HG03469 (cell line): Measurements from ENCODE around the gene FST.

Source experiments
- ATAC-seq: cut with Tn5 transposase; IDR thresholded peaks from one replicate; pipeline ENCODE4 v1.9.1; 2021; ENCODE audit warnings: mild to moderate bottlenecking, moderate library complexity, moderate number of reproducible peaks; ENCODE audit not compliant: unreplicated experiment

The FST gene

GRCh38 chr5:53480416-53481158 lies at the start of gene FST:
Gene FST (plus strand): TSS chr5:53480629. CDS start chr5:53480792, 163 bp downstream.
- no peak for ATAC-seq

GRCh38 chr5:53431665-53432064 lies 48.8 kb upstream of the FST start:
- no peak for ATAC-seq

- ATAC-seq, result no peak
Measured at GRCh38 chr5:53433026-53433425, 47.4 kb upstream of the FST start.

GRCh38 chr5:53434541-53434940 lies 45.9 kb upstream of the FST start:
- no peak for ATAC-seq

GRCh38 chr5:53436480-53437191 lies 43.8 kb upstream of the FST start:
- no peak for ATAC-seq

GRCh38 chr5:53438079-53438478 lies 42.4 kb upstream of the FST start:
- no peak for ATAC-seq

GRCh38 chr5:53438486-53439472 lies 41.6 kb upstream of the FST start:
- ATAC-seq, result no peak

GRCh38 chr5:53442961-53443360 lies 37.5 kb upstream of the FST start:
- ATAC-seq, result no peak

- no peak for ATAC-seq
Measured at GRCh38 chr5:53445569-53445968, 34.9 kb upstream of the FST start.

- ATAC-seq, result no peak
Measured at GRCh38 chr5:53446908-53447307, 33.5 kb upstream of the FST start.

GRCh38 chr5:53448851-53449250 lies 31.6 kb upstream of the FST start:
- ATAC-seq, result no peak

GRCh38 chr5:53453898-53454718 lies 26.3 kb upstream of the FST start:
- no peak for ATAC-seq

GRCh38 chr5:53454719-53455000 lies 25.8 kb upstream of the FST start:
- ATAC-seq, result no peak

GRCh38 chr5:53456366-53456765 lies 24.1 kb upstream of the FST start:
- ATAC-seq, result no peak

- no peak for ATAC-seq
Measured at GRCh38 chr5:53463909-53464621, 16.4 kb upstream of the FST start.

GRCh38 chr5:53464722-53465121 lies 15.7 kb upstream of the FST start:
- ATAC-seq, result no peak

GRCh38 chr5:53469946-53470687 lies 10.3 kb upstream of the FST start:
- no peak for ATAC-seq

GRCh38 chr5:53472279-53472678 lies 8.2 kb upstream of the FST start:
- no peak for ATAC-seq
